Breast epithelium (tissue), 4 donors: Measurements from ENCODE around the gene SRRM4. TPM values are rescaled to one million over a fixed set of nuclear protein-coding genes. Genes with fewer than 3 reads are reported as not detected.

Experiments
- DNase-seq, 2 donors: peaks; one replicate each; pipeline ENCODE4 v3.0.0-alpha.2; 2019; ENCODE audit warnings: low spot score in 2 of 2
- H3K27ac ChIP-seq, 2 donors: fragments of 200-600 bp; sonication (generic) in 1 of 2; one replicate each; pipeline ENCODE4 v1.5.1; 2016 to 2019; ENCODE audit warnings: mild to moderate bottlenecking in 1 of 2
- H3K27me3 ChIP-seq, 2 donors: fragments of 200-600 bp; sonication (generic) in 1 of 2; one replicate each; pipeline versions ENCODE4 v1.5.1 to v1.6.0; 2017 to 2019; ENCODE audit warnings: control low read depth in 1 of 2, mild to moderate bottlenecking in 1 of 2
- H3K36me3 ChIP-seq: fragments of 200-600 bp; one replicate; pipeline ENCODE4 v1.5.1; 2019
- H3K4me1 ChIP-seq, 2 donors: fragments of 200-600 bp; sonication (generic); one replicate each; pipeline ENCODE4 v1.5.1; 2016 to 2019; ENCODE audit warnings: control low read depth in 1 of 2
- H3K4me3 ChIP-seq, 3 donors: fragments of 200-600 bp; sonication (generic); 1 replicate in 2 of 3; 2 replicates in 1 of 3; pipeline ENCODE4 v1.5.1; 2016 to 2019; ENCODE audit warnings: mild to moderate bottlenecking in 3 of 3, moderate library complexity in 2 of 3
- H3K9me3 ChIP-seq, 2 donors: fragments of 200-600 bp; sonication (generic) in 1 of 2; one replicate each; pipeline ENCODE4 v1.5.1; 2016 to 2019; ENCODE audit warnings: control low read depth in 1 of 2
- POLR2A ChIP-seq: fragments of 450-650 bp; IDR thresholded peaks from one replicate; pipeline ENCODE4 v1.6.1; 2016; ENCODE audit warnings: antibody characterized with exemption, mild to moderate bottlenecking, moderate library complexity
- POLR2AphosphoS5 ChIP-seq, 3 donors: sonication (generic); formaldehyde crosslinking; IDR thresholded peaks; one replicate each; pipeline ENCODE4 v1.6.1; 2017; ENCODE audit warnings: antibody characterized with exemption in 3 of 3
- intact Hi-C: fragments of 100-400 bp; cut with DNase I; formaldehyde crosslinking; loops from one replicate; pipeline ENCODE4 v1.15.1; 2023; ENCODE audit warnings: low total_unique reads
- total RNA-seq, 3 donors: library from RNA; depleted of rRNA; stranded (reverse); fragments of >200 nt; gene quantifications; one replicate each; pipeline ENCODE4 v1.1.0, GENCODE V29; 2016
- TF ChIP-seq, protein P1 (sequence below), 3 donors: fragments of 450-650 bp; IDR thresholded peaks; one replicate each; pipeline ENCODE4 v1.5.1; 2016 to 2017; ENCODE audit warnings: antibody characterized with exemption in 3 of 3, mild to moderate bottlenecking in 3 of 3, moderate library complexity in 3 of 3

Gene SRRM4
- total RNA-seq, 3 donors from 2014 or later, result not detected

DNA sequence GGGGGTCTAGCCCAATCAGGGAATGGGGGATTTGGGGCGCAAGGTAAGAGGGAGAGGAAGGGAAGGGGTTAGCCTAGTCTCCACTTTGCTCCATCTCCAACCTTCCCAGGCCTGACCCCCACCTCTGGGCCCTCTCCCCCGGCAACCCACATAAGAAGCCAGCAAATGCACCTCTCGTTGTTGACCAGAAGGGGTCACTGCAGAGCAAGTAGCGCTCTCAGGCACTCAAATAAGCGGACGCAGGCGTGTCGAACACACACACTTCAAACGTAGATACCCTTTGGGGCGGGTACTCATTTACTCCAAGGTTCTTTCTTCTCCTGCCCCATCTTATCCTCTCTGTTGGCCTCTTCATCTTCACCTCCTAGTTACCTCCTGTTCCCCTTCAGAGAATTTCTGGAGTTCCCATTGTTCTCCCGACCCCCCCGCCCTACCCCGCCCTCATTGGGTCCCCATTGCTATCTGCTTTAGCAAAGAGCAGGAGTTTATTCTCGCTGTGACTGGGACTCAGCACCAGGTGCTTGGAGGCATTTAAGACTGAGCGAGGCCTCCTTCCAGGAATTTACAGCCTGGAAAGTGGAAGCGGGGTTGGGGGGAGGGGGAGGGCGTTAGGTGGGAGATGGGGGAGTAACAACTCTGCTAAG is 1.5 kb upstream of the SRRM4 start:
- intact Hi-C loops, result loop anchor here (5.0 kb wide), 1 partner anchor 1098 kb away; no protein-coding TSS in a partner anchor
- no peak for DNase-seq
- Histone ChIP-seq H3K27me3 (peaks cover 0 to 71% of the 10 kb centered on the region in 2 donors), H3K9me3 (no peaks in the 10 kb centered on the region), H3K36me3 (no peaks in the 10 kb centered on the region), H3K4me1 (no peaks in the 10 kb centered on the region), H3K27ac (no peak overlapping the region), H3K4me3 (no peak overlapping the region)
- TF ChIP-seq POLR2AphosphoS5 (IDR thresholded peaks at IDR 0.05), result no peak
- TF ChIP-seq, protein P1, sequence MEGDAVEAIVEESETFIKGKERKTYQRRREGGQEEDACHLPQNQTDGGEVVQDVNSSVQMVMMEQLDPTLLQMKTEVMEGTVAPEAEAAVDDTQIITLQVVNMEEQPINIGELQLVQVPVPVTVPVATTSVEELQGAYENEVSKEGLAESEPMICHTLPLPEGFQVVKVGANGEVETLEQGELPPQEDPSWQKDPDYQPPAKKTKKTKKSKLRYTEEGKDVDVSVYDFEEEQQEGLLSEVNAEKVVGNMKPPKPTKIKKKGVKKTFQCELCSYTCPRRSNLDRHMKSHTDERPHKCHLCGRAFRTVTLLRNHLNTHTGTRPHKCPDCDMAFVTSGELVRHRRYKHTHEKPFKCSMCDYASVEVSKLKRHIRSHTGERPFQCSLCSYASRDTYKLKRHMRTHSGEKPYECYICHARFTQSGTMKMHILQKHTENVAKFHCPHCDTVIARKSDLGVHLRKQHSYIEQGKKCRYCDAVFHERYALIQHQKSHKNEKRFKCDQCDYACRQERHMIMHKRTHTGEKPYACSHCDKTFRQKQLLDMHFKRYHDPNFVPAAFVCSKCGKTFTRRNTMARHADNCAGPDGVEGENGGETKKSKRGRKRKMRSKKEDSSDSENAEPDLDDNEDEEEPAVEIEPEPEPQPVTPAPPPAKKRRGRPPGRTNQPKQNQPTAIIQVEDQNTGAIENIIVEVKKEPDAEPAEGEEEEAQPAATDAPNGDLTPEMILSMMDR (IDR thresholded peaks at IDR 0.05), result peak in 1 of 3 donors; percentile 36

DNA sequence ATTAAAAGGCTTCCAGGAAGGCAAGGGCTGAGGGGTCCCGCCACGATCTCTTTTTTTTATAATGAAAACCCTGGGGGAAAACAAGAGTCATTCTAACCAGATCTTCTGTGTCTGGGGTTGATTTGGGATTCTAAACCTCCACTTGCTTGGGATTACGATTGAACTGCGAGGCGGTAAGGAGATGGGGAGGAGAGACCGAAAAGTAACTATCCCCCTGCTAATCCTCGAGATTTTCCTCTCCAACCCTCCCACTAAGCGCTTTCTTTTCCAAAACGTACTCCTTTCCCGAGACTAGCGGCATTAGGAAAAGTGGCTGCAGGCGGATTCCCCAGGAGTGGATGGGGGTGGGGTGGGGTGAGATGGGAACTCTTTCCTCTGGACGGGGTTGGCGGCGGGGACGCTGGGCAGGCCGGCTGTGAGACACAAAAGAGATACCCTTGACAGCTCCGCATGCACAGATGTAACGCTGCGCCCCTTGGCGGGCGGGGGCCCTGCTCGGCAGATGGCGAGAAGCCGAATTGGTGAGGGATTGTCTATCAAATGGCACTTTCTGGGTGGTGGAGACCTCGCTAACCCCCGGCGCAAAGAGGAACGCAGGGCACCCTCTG is 830 bp upstream of the SRRM4 start:
- H3K27me3 ChIP-seq, result peaks cover 0 to 67% of the 10 kb centered on the region in 2 donors
- DNase-seq, result no peak
- intact Hi-C loops, result loop anchor here (5.0 kb wide), 1 partner anchor 1098 kb away; no protein-coding TSS in a partner anchor
- H3K9me3 ChIP-seq, result no peaks in the 10 kb centered on the region
- H3K27ac ChIP-seq, result no peak overlapping the region
- no peaks in the 10 kb centered on the region for H3K36me3 ChIP-seq
- no peak overlapping the region for H3K4me3 ChIP-seq
- TF ChIP-seq POLR2AphosphoS5 (IDR thresholded peaks at IDR 0.05) (no peak), POLR2A (no peak)
- TF ChIP-seq, protein P1 (IDR thresholded peaks at IDR 0.05), result no peak
- no peaks in the 10 kb centered on the region for H3K4me1 ChIP-seq

DNA sequence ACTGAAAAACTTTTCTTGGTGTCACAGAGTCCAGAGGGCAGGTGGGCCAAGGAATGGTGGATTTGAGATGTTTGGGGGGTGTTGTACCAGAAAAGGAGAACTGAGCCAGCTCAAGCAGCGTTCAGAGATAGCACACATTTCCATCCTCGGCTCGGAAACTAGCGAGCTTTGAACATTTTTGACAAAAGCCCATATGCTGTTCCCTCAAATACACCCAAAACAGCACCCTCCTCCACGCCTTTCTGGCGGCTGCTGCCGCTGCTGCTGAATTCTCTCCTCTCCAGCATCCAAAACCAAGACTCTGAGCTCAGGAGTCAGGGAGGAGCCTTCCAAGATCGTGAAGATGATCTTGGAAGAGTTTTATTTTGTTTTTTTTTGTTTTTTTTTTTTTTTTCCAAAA is 961 bp downstream of the SRRM4 start:
- Histone ChIP-seq H3K36me3 (no peaks in the 10 kb centered on the region), H3K9me3 (no peaks in the 10 kb centered on the region), H3K4me1 (no peaks in the 10 kb centered on the region), H3K4me3 (no peak overlapping the region), H3K27me3 (peaks cover 0 to 70% of the 10 kb centered on the region in 2 donors), H3K27ac (no peak overlapping the region)
- intact Hi-C loops, result loop anchor here (5.0 kb wide), 1 partner anchor 1100 kb away; no protein-coding TSS in a partner anchor
- no peak for DNase-seq
- TF ChIP-seq, protein P1 (IDR thresholded peaks at IDR 0.05), result no peak
- TF ChIP-seq POLR2AphosphoS5 (IDR thresholded peaks at IDR 0.05), result no peak
- no peak for TF ChIP-seq POLR2A

DNA sequence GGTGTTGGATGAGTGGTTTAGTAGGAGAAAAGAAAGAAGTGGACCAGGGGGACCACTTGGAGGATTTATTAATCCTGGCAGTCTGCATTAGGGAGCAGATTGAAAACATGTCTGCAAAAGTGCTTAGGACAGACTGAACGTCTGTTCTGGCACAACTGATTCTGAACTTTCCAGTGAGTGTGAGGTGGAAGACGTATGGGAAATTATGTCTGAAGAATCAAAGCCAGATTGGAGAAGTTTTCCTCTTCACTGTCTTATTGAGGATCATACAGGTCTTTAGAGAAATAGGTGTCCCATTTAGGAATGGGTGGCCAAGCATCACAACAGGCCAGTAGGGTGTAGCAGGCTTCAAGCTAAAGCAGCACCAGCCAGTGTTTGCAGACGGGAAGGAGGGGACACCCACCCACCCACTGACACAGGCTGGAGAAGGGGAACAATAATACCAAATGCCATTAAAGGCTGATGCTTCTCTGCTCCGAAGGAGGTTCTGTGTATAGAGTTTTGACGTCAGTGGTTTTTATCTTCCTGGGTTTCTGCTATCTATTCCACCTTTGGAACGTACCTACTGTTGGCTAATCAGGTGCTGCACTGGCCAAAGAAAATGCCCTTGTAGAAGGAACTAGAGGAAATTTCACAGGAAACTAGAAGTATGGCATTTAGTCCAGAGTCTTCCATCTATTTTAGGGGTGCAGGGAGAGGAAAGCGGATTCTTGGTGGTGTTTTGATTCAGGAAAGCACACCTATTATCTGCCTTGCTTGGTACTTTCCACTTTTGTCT is 1.8 kb downstream of the SRRM4 start:
- H3K27me3 ChIP-seq, result peaks cover 0 to 64% of the 10 kb centered on the region in 2 donors
- no peaks in the 10 kb centered on the region for H3K36me3 ChIP-seq
- H3K9me3 ChIP-seq, result no peaks in the 10 kb centered on the region
- H3K4me1 ChIP-seq, result no peaks in the 10 kb centered on the region
- intact Hi-C loops, result loop anchor here (5.0 kb wide), 1 partner anchor 1101 kb away; no protein-coding TSS in a partner anchor
- no peak overlapping the region for H3K4me3 ChIP-seq
- DNase-seq, result no peak
- no peak for TF ChIP-seq POLR2A
- TF ChIP-seq, protein P1 (IDR thresholded peaks at IDR 0.05), result no peak
- TF ChIP-seq POLR2AphosphoS5 (IDR thresholded peaks at IDR 0.05), result no peak
- H3K27ac ChIP-seq, result no peak overlapping the region
